HG03097 (cell line): ENCODE measurements around the gene NSMCE1.

Experiments used
- ATAC-seq: cut with Tn5 transposase; IDR thresholded peaks from one replicate; pipeline ENCODE4 v1.9.1; 2021; ENCODE audit not compliant: unreplicated experiment, low FRiP score

NSMCE1 gene

DNA sequence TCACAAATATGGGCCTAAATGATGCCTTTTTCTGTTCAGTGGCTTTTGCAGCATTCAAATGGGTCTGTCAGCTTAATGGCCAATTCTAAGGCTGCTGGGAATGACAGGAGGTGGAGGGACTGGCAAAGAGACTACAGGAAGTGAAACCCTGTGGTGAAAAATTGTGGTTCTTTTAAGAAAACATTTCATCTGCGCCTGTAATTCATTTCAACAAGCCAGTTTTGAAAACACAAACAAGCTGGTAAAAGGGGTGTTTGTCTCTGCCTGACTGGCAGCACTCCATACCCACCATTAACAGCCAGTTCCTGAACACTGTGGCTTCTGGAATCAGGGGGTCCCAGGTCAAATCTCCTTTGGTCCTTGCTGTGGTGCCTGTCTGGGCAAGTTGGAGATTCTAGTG, 68.8 kb downstream of the NSMCE1 start:
- ATAC-seq = peak; percentile 30

DNA sequence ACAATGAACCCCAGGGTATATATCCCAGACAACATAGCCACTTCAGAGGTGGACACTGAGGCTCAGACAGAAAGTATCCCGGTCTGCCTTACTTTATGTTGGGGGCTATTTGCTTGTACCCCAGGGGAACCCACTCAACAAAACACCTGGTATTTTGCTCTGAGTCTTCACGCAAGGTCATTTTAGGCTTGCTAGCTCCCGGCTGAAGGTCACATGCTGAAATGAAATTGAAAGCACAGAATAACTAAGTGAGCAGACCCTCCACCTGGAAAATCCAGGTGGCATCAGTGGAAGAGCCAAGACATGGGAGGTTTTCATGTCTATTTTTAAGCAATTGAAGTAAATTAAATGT, 69.4 kb downstream of the NSMCE1 start:
- ATAC-seq = no peak

DNA sequence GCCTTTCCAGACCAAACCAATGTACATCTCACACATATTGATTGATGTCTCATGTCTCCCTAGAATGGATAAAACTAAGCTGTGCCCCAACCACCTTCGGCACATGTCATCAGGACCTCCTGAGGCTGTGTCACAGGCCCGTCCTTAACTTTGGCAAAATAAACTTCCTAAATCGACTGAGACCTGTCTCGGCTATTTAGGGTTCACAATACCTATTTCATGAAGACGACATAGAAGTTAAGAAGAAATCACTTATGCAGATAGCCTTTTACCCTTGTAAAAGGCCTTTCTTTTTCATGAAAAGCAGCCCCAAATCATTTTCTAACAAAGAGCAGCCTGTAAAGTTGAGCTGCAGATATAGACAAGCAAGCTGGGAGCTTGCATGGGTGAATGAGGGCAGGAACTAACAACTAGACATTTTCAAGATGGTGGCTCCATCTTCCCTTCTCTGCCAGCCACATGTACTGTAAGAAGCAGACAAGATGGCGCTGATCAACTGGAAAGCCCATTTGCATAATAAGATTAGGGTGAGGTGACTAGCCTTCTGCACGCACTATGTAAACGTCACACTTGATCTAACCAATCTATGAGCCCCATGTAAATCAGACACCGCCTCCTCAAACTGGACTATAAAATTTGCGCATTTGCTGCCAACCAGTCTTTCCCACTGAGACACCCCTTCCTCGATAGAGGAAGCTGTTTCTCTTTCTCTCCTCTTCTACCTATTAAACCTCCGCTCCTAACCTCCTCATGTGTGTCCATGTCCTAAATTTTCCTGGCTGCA, 69.9 kb downstream of the NSMCE1 start:
- no peak for ATAC-seq

DNA sequence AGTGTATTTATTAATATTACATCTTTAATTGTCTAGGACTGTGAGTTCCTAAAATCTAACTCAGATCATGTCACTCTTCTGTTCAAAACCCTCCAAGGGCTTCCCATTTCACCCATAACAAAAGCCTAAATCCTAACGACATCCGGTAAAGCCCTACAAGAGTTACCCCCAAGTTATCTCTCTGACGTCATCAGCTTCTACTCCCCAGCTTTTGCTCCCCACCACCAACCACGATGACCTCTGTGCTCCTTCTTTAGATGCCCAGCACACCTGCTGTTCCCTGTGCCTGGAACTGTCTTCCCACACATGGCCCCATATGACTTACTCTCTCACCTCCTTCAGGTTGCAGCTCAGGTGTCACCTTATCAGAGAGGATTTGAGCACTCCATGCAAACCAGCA, 71.6 kb downstream of the NSMCE1 start:
- no peak for ATAC-seq

DNA sequence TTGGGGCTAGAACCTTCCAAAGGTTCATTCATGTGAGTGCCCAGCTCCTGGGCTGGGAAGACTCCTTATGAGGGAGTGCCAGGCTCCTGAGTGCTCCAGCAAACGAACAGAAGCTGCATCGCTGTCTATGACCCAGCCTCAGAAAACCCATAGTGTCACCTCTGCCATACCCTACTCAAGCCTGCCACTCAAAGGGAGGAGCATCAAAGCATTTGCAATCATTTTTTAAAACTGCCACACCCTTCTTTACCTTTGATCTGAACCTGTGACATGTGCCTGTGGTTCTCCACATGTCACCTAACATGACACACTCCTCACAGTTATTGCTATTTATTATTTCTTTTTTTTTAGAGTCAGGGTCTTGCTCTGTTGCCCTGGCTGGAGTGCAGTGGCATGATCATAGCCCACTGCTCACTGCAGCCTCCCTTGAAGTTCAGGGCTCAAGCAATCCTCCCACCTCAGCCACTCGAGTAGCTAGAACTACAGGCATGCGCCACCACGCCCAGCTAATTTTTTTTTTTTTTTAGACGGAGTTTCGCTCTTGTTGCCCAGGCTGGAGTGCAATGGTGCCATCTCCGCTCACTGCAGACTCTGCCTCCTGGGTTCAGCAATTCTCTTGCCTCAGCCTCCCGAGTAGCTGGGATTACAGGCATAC, 72.5 kb downstream of the NSMCE1 start:
- no peak for ATAC-seq

DNA sequence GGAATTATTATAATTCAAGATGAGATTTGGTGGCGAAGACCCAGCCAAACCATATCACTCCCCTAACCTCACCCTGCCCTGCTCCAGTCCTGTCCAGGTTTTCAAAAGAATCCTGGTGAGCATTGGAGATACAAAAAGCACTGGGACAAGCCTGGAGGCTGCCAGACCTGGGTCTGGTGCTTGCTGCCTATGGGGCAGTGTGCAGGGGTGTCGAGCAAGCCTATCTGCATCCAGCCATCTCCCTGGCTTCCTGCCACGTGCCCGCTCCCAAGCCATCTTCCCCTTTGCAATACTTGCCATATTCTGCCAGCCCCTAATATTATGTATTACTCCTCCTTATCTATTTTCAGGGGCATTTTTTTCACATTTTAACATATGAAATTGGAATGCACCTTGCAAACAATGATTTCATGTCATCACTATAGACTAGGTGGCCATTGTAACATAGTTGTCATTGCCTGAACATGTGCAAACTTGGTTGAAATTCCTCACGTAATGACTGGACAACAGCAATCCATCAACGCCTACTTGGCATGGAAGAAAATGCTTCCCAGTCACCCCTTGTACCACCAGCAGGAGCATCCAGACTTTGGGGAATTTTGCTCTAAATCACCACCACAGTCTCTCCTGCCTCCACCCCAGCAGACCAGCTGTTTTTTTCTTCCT, 73.4 kb downstream of the NSMCE1 start:
- ATAC-seq = no peak

DNA sequence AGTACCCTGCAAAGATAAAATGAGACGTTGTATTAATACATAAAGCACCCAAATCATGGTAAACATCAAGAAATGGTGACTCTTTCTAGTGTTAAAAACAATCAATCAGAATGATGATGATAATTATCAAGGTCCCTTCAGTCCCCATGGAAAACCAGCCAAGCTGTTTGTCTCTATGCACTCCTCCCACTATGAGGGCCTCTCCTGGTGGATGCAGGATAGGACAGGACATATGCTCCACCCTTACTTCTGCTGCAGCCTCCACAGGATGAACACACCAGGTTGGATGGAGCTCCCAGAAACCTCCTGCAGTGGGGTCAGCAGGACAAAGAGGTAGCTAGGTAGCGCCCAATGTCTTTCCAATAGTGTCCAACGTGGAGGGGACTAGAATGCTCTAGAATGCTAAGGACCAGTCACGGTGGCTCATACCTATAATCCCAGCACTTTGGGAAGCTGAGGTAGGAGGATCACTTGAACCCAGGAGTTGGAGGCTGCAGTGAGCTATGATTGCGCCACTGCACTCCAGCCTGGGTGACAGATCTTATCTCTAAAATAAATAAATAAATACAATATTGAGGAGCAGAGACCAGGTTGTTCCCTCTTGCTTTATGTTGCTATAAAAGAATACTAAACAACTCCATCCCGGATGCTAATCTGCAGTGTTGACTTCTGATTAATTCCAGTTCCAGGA, 75.1 kb downstream of the NSMCE1 start:
- ATAC-seq = no peak

DNA sequence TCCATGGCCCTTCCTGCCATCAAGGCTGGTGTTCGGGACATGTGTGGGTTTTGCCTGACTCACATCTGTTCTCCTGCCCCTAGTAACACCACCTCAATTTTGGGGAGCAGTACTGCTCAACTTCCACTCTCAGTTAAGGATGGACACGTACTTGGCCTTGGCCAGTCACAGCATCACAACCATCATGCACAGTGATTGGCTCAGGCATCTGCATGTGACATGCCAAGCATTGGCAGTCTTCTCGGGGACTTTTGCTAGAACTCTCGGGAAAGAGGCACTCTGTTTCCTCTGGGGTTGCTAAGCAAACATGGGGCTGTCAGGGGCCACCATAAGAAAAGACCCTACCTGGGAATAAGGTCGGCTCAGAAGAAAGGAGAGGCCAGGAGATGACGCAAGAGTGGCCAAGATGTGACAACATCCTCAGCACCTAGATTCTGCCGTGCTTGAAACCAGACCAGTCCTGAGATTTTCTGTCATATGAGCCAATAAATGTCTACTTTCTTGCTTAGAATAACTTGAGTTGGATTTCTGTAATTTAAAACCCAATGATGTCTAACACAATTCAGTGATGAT, 77.1 kb downstream of the NSMCE1 start:
- ATAC-seq = no peak

DNA sequence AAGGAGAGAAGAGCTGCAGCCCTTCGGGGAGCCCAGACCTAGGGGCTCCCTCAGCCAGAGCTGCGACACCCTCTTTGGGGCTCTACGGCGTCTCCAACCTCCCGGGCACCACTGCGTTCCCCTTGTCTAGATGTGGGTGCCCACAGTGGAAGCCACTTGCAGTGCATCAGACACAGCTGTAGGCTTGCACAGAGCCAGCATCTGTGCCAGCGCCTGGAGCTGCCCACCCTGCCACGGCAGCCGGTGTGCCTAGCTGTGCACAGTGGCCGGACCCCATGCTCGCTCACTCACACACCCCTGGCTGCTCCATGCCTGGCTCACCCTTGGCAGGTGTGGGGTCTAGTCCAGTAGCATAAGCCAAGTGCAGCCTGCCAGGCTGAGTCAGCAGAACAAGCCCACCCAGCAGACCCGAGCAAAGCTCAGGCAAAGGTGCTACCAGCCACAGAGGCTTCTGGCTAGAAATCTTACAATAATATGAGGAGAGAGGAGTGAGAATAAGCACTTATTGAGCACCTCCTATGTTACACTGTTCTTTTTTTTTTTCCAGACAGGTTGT, 78.2 kb downstream of the NSMCE1 start:
- ATAC-seq = no peak

DNA sequence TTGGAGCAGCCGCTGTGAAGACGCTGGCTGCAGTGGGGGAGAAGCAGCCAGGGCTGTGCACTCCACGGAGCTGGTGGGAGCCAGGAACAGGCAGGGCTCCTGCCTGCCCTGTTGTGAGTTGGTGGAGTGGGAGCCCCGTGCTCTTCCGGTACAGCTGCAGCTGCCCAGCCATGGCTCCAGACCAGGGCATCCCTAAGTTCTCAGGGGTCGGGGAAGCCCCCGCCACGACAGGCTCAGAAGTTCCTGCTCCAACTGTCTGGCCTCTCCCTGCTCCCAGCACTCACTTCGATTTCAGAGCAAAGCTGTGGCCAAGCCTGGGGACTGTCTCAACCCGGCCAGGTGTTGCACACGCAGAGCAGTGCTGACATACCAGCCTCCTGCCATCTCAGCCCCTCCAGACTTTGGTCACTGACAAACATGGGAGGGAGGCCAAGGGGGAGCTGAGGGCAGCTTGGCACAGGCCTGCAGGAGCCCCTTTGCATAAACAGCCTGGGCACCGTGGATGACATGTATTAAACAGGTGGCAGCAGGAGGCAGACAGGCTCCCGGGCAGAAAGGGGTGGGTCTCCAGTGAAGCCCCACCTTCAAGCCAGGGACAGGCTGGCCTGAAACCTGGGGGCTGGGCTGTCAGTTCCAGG, 79.1 kb downstream of the NSMCE1 start:
- no peak for ATAC-seq

DNA sequence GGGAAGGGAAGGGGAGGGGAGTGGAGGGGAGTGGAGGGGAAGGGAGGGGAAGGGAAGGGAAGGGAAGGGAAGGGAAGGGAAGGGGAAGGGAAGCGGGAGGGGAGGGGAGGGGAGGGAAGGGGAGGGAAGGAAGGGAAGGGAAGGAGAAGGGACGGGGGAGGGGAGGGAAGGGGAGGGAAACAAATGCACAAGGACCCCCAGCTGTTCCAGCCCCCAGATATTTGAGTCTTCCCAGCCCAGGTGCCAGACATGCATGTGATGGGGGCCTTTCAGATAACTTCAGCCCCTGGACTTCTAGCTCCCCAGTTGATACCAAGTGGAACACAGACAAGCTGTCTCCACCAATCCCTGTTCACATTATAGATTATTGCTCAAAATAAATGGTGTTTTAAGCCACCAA, 79.9 kb downstream of the NSMCE1 start:
- ATAC-seq = no peak

DNA sequence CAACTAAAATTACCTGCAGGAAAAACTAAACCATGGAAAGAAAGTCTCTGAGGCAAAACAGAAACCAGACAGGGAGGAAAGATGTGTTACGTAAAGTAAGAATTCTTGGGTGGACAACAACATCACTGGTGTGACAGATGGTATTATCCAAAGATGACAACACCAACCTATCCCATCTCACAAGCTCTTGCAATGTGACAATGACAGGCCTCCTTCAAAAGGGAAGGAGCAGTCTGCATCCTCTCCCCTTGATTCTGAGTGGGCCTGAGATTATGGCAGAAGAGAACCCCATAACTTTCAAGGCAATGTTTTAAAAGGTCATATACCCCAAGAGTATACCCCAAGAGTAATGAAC, 82.8 kb downstream of the NSMCE1 start:
- no peak for ATAC-seq

DNA sequence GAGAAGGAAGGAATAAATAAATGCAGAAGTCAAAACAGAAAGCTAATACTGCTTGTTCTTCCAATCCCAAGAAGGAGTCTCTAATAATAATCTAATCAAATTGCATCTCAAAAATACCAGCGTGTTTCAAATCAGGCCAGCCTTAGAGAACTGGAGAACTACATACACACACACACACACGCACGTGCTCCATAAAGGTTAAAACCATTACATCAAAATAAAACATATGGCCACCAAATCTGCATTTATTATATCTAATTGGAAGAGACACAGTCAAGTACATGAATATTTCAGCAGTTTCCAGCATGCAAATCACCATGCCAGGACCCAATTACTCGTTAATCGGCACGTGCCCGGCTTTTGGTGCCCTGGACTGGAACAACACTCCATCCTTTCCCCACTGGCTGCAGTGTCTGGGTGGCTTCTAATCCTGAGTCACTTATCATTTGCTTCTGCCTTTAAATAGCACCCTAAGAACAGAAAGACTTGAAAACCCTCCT, 85.6 kb downstream of the NSMCE1 start:
- no peak for ATAC-seq

DNA sequence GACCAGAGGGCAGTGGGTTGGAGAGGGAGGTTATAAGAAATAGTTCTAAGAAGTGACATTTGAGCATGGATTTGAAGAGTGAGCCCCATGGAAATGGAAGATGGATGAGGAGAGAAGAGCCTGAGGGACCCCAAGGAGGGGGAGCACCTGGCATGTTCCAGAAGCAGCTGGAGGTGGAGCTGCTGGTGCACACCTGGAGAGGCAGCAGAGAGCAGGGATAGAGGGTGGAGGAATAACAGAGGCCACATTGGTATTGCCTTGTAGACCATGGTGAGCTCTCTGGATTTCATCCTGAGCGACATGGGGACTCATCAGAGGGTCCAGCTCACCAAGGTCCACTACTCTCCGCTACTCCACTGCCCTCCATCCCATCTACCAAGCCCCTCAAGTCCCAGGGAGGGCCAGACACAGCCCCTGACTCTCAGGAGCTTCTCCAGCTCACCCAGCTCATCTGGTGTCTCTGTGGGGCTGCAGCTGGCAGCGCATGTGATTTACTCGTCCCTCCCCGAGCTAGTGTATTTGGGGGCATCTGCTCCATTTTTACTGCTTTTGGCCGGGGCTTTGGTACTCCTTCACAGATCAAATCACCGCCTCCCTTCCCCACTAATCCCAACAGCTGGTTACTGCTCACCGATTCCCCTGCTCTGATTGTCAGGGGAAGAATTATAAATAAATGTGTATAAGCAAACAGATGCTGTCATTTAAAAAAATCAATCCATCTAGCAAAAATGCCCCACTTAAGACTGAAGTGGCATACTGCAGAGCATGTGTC, 87.4 kb downstream of the NSMCE1 start:
- ATAC-seq = no peak

DNA sequence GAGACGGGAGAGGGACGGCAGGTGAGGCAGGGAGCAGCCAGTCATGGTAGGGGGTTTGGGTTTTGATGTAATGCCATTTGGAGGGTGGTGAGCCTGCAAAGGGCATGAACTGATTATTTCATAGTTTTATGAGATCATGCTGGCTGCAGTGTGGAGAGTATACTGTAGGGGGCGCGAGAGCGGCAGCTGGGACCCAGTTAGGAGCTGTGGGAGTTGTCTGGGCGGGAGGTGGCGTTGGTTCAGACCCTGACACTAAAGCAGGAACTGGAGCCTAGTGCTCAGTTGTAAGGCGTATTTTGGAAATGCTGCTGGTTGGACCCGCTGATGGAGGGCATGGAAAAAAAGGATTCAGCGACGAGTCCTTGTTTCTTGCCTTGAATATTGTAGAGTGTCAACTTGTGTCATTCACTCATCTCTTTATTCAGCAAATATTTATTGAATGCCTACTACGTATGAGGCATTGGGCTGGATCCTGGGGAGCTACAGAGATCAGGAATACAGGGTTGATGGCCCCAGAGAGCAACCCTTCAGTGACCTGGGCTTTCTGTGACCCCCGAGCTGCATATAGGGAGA, 89.0 kb downstream of the NSMCE1 start:
- peak; percentile 68 for ATAC-seq

DNA sequence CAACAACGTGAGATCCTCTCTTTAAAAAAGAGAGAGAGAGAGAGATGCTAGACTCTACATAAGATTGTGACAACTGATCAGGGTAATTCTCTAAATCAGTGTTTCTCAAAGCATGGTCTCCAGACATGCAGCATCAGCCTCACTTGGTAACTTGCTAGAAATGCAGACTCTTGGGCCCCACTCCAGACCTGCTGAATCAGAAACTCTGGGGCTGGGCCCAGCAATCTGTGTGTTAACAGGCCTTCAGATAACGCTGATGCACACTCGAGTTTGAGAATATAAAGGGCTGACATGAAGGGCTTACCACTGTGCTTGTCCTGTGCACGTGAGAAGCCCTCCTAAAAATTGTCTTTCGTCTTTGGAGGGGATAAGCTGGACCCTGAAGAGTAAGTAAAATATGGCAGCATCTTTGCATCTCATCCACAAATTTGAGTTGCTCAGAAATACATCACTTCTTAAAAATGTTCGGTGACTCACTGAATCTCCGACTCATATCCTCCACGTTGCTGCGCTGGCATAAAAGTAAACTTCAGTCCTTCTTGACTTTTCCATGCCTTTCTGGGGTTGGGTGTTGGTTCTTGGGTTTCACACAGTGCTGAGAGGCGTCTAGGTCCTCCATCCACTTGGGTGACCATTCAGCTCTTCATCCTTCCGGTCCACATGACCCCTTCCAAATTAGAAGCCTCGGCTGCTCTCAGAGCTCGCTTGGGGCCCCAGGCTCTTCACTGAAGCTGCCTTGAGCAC, 91.4 kb downstream of the NSMCE1 start:
- ATAC-seq = no peak

DNA sequence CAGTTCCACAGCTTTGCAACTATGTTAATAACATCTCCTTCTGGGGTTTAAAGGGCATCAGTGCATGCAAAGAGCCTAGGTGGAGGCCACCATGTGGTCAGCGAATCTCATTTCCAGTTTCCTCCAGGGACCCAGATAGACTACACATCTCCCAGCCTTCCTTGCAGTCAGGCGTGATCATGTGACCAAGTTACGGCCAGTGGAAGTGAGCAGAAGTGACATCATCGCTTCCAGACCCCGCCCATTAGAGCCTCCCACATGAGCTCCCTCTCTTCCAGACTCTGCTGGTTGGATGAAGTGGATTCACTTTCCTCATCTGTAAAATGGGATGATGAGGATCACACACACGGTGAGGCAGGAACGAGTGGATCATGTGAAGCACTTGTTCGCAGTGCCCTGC, 92.7 kb downstream of the NSMCE1 start:
- ATAC-seq = no peak
